GM21723 (cell line): ENCODE data around the gene CGB3.

Experiments used
- ATAC-seq: cut with Tn5 transposase; IDR thresholded peaks from one replicate; pipeline ENCODE4 v1.9.1; 2021; ENCODE audit warnings: mild to moderate bottlenecking, moderate library complexity; ENCODE audit not compliant: unreplicated experiment

Gene CGB3

GRCh38 chr19:49017041-49017665 lies 7.0 kb downstream of the CGB3 start, which contains the start of gene LHB:
TSS of gene LHB (minus strand) at chr19:49017091. CDS start at chr19:49017081, 10 bp downstream.
- no peak for ATAC-seq

- no peak for ATAC-seq
These were observed 7.9 kb downstream of the CGB3 start for GRCh38 chr19:49016067-49016839.

- ATAC-seq: no peak
These were observed 9.3 kb downstream of the CGB3 start for GRCh38 chr19:49014870-49015255.

GRCh38 chr19:49014123-49014869 lies 9.8 kb downstream of the CGB3 start:
- ATAC-seq: no peak

- ATAC-seq: no peak
These were observed 12.9 kb downstream of the CGB3 start for GRCh38 chr19:49011194-49011593.

- no peak for ATAC-seq
These were observed 13.7 kb downstream of the CGB3 start for GRCh38 chr19:49010453-49010852.

GRCh38 chr19:49009828-49010227 lies 14.3 kb downstream of the CGB3 start:
- no peak for ATAC-seq

- no peak for ATAC-seq
These were observed 17.2 kb downstream of the CGB3 start for GRCh38 chr19:49006905-49007304.

GRCh38 chr19:49004964-49005614 lies 19.0 kb downstream of the CGB3 start:
- ATAC-seq: no peak

- no peak for ATAC-seq
These were observed 20.0 kb downstream of the CGB3 start for GRCh38 chr19:49004133-49004532.

GRCh38 chr19:48999481-49000325 lies 24.4 kb downstream of the CGB3 start:
- ATAC-seq: no peak

- ATAC-seq: no peak
These were observed 26.2 kb downstream of the CGB3 start for GRCh38 chr19:48997972-48998371.

GRCh38 chr19:48994035-48994386 lies 30.1 kb downstream of the CGB3 start:
- ATAC-seq: no peak

GRCh38 chr19:48993175-48994034 lies 30.7 kb downstream of the CGB3 start, which contains the start of the genes GYS1 and RUVBL2:
TSS of gene GYS1 (minus strand) at chr19:48993309. CDS start at chr19:48993112, 197 bp downstream.
TSS of gene RUVBL2 (plus strand) at chr19:48993887. CDS start at chr19:48993912, 25 bp downstream.
- ATAC-seq: peak; percentile 87

GRCh38 chr19:48992581-48993174 lies 31.5 kb downstream of the CGB3 start:
- no peak for ATAC-seq

GRCh38 chr19:48991873-48992580 lies 32.1 kb downstream of the CGB3 start:
- no peak for ATAC-seq

- ATAC-seq: no peak
These were observed 33.0 kb downstream of the CGB3 start for GRCh38 chr19:48991011-48991609.

- ATAC-seq: no peak
These were observed 33.7 kb downstream of the CGB3 start for GRCh38 chr19:48990400-48990799.
